Activated CD8-positive, alpha-beta T cell treated with anti-CD3 and anti-CD28 coated beads for 36 hours (primary cell): Measurements from ENCODE around the gene RMND5B. TPM values are rescaled to one million over a fixed set of nuclear protein-coding genes. Genes with fewer than 3 reads are reported as not detected.
"Not testable (repeated sequence)": the region's sequence is repeated elsewhere in the genome, so short reads cannot be mapped to it uniquely, and the experiment has no call there.

ENCODE experiments used
- ATAC-seq: fragments of 200-7000 bp; cut with Tn5 transposase; one replicate; pipeline ENCODE4 v1.10.0; 2021; ENCODE audit warnings: mild to moderate bottlenecking, moderate library complexity
- CTCF ChIA-PET: fragments of 350-600 bp; sonication (Branson Sonifier 250); formaldehyde crosslinking; loops from one replicate; lab custom pipeline; 2021; ENCODE audit warnings: antibody characterized with exemption; lab: Charles Lee
- POLR2A ChIA-PET: fragments of 350-600 bp; sonication (Branson Sonifier 250); formaldehyde crosslinking; loops from one replicate; lab custom pipeline; 2021; ENCODE audit warnings: antibody characterized with exemption; lab: Charles Lee
- DNase-seq: peaks from one replicate; pipeline ENCODE4 v3.0.0-alpha.2; 2020
- H3K27ac Mint-ChIP-seq: one replicate; pipeline ENCODE4 v1.8.0; 2021; ENCODE audit warnings: mild to moderate bottlenecking, mixed read lengths
- H3K27me3 Mint-ChIP-seq: one replicate; pipeline ENCODE4 v1.8.0; 2021; ENCODE audit warnings: mixed read lengths
- H3K36me3 Mint-ChIP-seq: one replicate; pipeline ENCODE4 v1.8.0; 2021; ENCODE audit warnings: low read depth, mixed read lengths
- H3K4me1 Mint-ChIP-seq: one replicate; pipeline ENCODE4 v1.8.0; 2021; ENCODE audit warnings: low read depth, mixed read lengths
- H3K4me3 Mint-ChIP-seq: one replicate; pipeline ENCODE4 v1.8.0; 2021; ENCODE audit warnings: mild to moderate bottlenecking, moderate library complexity, mixed read lengths
- H3K9me3 Mint-ChIP-seq: one replicate; pipeline ENCODE4 v1.8.0; 2021; ENCODE audit warnings: mixed read lengths
- intact Hi-C: fragments of 100-400 bp; cut with micrococcal nuclease; formaldehyde crosslinking; loops from one replicate; pipeline ENCODE4 v1.10.0; 2022
- total RNA-seq, 2 experiments: library from RNA; stranded (reverse); gene quantifications; one replicate each; pipeline ENCODE4 v1.2.3, GENCODE V29; 2021
- TF ChIP-seq, protein P1 (sequence below): fragments of 200-600 bp; IDR thresholded peaks from one replicate; pipeline ENCODE4 v1.8.0; 2022; ENCODE audit warnings: antibody characterized with exemption, mild to moderate bottlenecking

Gene RMND5B
- total RNA-seq, 2 experiments from 2014 or later = 32.9 to 33.4 TPM

DNA sequence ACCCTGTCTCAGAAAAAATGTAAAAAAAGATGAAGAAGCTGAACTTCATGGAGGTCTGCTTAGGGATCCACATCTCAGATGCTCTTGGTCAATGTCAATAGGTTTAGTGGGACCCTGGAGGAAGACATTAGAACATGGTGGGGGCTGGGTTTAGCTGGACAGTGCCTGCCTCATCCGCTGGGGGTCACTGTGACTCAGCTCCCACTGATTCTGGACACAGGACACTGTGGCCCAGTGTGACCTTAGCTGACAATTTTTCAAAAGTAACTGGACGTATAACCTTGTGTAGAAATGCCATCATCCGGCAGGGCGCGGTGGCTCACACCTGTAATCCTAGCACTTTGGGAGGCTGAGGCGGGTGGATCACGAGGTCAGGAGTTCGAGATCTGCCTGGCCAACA lies 66.2 kb downstream of the RMND5B start:
- CTCF ChIA-PET = no interaction called here
- no peak overlapping the region for H3K4me3 Mint-ChIP-seq

DNA sequence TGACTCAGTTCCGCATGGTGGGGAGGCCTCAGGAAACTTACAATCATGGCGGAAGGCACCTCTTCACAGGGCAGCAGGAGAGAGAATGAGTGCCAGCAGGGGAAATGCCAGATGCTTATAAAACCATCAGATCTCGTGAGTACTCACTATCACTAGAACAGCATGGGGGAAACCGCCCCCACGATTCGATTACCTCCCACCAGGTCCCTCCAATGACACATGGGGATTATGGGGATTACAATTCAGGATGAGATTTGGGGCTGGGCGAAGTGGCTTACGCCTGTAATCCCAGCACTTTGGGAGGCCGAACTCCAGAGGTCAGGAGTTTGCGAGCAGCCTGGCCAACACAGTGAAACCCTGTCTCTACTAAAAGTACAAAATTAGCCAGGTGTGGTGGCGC lies 67.3 kb downstream of the RMND5B start:
- H3K27me3 Mint-ChIP-seq, H3K4me3 Mint-ChIP-seq, ATAC-seq, intact Hi-C loops, POLR2A ChIA-PET, CTCF ChIA-PET, H3K36me3 Mint-ChIP-seq, H3K27ac Mint-ChIP-seq, DNase-seq, H3K9me3 Mint-ChIP-seq: not testable (repeated sequence)
- peaks cover 20% of the 10 kb centered on the region for H3K4me1 Mint-ChIP-seq

More for the DNA sequence above, 66.2 kb downstream of the RMND5B start:
- Mint-ChIP-seq H3K4me1 (peaks cover 16% of the 10 kb centered on the region), H3K27me3 (peaks cover 7% of the 10 kb centered on the region), H3K36me3 (no peaks in the 10 kb centered on the region), H3K27ac (no peak overlapping the region), H3K9me3 (no peaks in the 10 kb centered on the region)
- no peak for DNase-seq
- TF ChIP-seq, protein P1, sequence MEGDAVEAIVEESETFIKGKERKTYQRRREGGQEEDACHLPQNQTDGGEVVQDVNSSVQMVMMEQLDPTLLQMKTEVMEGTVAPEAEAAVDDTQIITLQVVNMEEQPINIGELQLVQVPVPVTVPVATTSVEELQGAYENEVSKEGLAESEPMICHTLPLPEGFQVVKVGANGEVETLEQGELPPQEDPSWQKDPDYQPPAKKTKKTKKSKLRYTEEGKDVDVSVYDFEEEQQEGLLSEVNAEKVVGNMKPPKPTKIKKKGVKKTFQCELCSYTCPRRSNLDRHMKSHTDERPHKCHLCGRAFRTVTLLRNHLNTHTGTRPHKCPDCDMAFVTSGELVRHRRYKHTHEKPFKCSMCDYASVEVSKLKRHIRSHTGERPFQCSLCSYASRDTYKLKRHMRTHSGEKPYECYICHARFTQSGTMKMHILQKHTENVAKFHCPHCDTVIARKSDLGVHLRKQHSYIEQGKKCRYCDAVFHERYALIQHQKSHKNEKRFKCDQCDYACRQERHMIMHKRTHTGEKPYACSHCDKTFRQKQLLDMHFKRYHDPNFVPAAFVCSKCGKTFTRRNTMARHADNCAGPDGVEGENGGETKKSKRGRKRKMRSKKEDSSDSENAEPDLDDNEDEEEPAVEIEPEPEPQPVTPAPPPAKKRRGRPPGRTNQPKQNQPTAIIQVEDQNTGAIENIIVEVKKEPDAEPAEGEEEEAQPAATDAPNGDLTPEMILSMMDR = no peak
- ATAC-seq = no peak
- POLR2A ChIA-PET = interaction anchor here (0.8 kb wide), 1 partner anchor 13 kb away, joined by 5 read pairs; no protein-coding TSS in a partner anchor
- intact Hi-C loops = no loop called here

DNA sequence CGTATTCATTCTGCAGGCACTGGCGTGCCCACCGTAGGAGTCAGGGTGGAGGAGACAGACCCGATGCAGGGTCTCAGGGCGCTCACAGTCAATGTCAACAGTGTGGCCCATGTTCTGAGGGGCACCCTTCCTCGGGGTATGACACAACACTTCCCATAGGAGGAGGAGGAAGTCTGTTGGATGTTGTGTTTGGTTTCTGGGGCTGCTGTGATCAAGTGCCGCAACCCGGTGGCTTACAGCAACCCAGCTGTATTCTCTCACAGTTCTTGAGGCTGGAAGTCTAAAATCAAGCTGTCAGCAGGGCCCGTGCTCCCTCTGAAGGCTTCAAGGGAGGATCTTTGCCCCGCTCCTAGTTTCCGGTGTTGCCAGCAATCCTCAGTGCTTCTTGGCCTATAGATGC lies 67.9 kb downstream of the RMND5B start:
- POLR2A ChIA-PET = interaction anchor here (0.8 kb wide), 1 partner anchor 54 kb away, joined by 3 read pairs; no protein-coding TSS in a partner anchor
- Mint-ChIP-seq H3K27ac (no peak overlapping the region), H3K9me3 (no peaks in the 10 kb centered on the region), H3K4me1 (peaks cover 16% of the 10 kb centered on the region), H3K36me3 (no peaks in the 10 kb centered on the region), H3K27me3 (no peaks in the 10 kb centered on the region), H3K4me3 (no peak overlapping the region)
- no peak for ATAC-seq
- DNase-seq = no peak
- CTCF ChIA-PET = no interaction called here
- intact Hi-C loops = no loop called here
- TF ChIP-seq, protein P1 = no peak

DNA sequence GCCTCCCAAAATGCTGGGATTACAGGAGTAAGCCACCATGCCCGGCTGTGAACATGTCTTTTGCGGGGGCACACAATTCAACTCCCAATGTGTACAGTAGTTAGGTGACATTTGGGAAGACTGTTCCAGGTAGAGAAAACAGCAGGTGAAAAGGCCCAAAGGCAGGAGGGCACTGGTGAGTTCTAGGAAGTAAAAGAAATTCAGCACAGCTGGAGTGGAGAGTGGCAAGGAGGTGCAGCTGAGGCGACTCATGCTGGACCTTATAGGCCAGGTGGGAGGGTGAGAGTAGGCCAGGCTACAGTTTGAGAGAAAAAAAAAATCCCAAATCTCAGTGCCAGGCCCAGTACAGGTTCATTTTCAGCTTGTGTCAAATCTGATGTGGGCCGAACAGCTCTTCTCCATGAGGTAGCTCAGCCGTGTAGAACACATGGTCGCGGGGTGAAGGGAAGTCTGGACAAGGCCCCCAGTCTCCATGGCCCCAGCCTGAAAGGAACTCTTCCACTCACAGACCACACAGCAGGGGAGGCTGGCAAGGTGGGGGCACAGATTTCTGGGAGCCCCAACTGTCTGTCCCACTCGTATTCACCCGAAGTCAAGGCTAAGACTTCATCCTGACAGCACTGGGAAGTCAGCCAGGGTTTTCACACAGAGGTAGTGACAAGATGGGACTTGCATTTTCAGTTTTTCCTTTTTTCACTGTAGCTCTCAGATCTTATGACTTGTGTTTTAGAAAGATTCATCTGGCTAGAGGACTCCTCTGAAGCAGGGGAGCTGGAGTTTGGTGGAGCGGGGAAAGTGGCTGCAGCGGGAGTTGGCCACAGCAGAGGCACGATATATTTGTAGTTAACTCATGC lies 69.0 kb downstream of the RMND5B start:
- peaks cover 2% of the 10 kb centered on the region for H3K27me3 Mint-ChIP-seq
- H3K4me3 Mint-ChIP-seq = no peak overlapping the region
- no peak overlapping the region for H3K27ac Mint-ChIP-seq
- no peaks in the 10 kb centered on the region for H3K9me3 Mint-ChIP-seq
- TF ChIP-seq, protein P1 = no peak
- DNase-seq (no peak), ATAC-seq (no peak)
- POLR2A ChIA-PET = interaction anchor here (0.7 kb wide), 1 partner anchor 14 kb away, joined by 3 read pairs; no protein-coding TSS in a partner anchor
- intact Hi-C loops = no loop called here
- peaks cover 3% of the 10 kb centered on the region for H3K36me3 Mint-ChIP-seq
- CTCF ChIA-PET = no interaction called here
- peaks cover 9% of the 10 kb centered on the region for H3K4me1 Mint-ChIP-seq

Other genes with a start within 250 kb of the RMND5B start
- not detected for gene PROP1, start 134.8 kb upstream of the RMND5B start, total RNA-seq
- 10 to 100 TPM; 33.2 to 33.4 TPM for gene N4BP3, start 17.5 kb upstream of the RMND5B start, total RNA-seq
- 100 to 1,000 TPM; 287 to 296 TPM for gene NHP2, start 22.9 kb downstream of the RMND5B start, total RNA-seq
- gene GMCL2, start 56.4 kb downstream of the RMND5B start, total RNA-seq = not detected
- 100 to 1,000 TPM; 392 to 399 TPM for gene HNRNPAB, start 73.5 kb downstream of the RMND5B start, total RNA-seq
- 10 to 100 TPM; 60.4 to 62.1 TPM for gene PHYKPL, start 101.8 kb downstream of the RMND5B start, total RNA-seq